Measurements from ENCODE around the gene HACD1.

HACD1 gene

DNA sequence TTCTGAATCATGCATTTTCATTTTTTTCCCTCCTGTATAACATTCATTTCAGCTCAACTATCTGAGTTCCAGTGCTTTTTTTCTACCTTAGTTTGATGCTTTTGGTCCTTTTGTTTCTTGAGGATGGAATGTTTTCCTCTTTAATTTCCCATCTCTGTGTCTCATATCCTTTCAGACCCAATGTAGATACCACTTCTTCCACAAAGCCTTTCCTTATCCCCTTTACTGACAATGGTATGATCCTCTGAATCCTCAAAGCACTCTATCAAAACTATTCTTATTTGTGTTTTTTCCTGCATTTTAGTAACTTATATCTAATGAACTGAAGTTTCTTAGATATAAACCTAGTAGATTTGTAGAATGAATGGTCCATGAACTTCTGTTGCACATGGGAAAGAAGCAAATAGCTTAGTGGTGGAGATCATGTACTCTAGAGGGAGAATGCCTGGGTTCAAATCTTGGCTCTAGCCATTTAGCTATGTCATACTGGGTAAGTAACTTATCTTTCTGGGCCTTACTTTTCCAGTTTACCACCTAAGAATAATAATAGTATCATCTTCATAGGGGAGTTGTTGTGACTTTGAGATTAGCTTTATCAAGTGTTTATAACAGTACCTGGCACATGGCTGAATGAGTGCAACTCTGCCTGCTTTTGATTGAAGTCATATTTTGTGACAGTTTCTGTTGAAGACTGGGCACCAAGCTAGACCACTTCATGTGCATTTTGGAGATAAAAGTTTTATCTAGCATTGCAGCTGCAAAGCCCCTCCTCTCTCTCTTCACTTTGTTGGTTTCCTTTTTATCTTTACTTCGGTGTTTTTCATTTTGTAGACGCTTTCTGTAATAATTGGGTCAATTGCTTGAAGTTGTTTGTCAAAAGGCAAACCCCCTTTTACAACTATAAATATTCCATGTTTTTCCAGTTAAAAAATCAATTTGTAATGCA lies 45.3 kb upstream of the HACD1 start:
- H3K9me3 ChIP-seq (ENCODE audit: insufficient read depth, low read depth, low read length) = no peaks in the 10 kb centered on the region
- H3K79me2 ChIP-seq (ENCODE audit: insufficient read depth, low read length) = peaks cover 88% of the 10 kb centered on the region
- no peaks in the 10 kb centered on the region for H3K27me3 ChIP-seq (ENCODE audit: insufficient read depth, low read length, poor library complexity, severe bottlenecking)
- no peaks in the 10 kb centered on the region for H3K9me2 ChIP-seq (replicated peaks; ENCODE audit: low read depth, low read length)
- peak overlapping the region; percentile 64 for H3K4me2 ChIP-seq (ENCODE audit: low read depth, low read length, poor library complexity, severe bottlenecking)
- H3K4me1 ChIP-seq (ENCODE audit: insufficient read depth, low read length, poor library complexity, severe bottlenecking) = peaks cover 39% of the 10 kb centered on the region
- TF ChIP-seq, protein P1, sequence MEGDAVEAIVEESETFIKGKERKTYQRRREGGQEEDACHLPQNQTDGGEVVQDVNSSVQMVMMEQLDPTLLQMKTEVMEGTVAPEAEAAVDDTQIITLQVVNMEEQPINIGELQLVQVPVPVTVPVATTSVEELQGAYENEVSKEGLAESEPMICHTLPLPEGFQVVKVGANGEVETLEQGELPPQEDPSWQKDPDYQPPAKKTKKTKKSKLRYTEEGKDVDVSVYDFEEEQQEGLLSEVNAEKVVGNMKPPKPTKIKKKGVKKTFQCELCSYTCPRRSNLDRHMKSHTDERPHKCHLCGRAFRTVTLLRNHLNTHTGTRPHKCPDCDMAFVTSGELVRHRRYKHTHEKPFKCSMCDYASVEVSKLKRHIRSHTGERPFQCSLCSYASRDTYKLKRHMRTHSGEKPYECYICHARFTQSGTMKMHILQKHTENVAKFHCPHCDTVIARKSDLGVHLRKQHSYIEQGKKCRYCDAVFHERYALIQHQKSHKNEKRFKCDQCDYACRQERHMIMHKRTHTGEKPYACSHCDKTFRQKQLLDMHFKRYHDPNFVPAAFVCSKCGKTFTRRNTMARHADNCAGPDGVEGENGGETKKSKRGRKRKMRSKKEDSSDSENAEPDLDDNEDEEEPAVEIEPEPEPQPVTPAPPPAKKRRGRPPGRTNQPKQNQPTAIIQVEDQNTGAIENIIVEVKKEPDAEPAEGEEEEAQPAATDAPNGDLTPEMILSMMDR (conservative IDR thresholded peaks at IDR 0.05; ENCODE audit: low read length) = no peak
- TF ChIP-seq EZH2phosphoT487 (IDR thresholded peaks at IDR 0.05; ENCODE audit: borderline replicate concordance) = no peak
- no peaks in the 10 kb centered on the region for H4K20me1 ChIP-seq (ENCODE audit: insufficient read depth, low read length, poor library complexity, severe bottlenecking)
- peaks cover 18% of the 10 kb centered on the region; the same call in 1 of the 2 replicates for H3F3A ChIP-seq (ENCODE audit: low read depth)
- H2AFZ ChIP-seq (ENCODE audit: low read length) = no peak overlapping the region
- H3K4me3 ChIP-seq (ENCODE audit: low read length, poor library complexity, severe bottlenecking) = peak overlapping the region; percentile 55
- H3K36me3 ChIP-seq (ENCODE audit: insufficient read depth, low read length) = peaks cover 19% of the 10 kb centered on the region; the same call in 1 of the 2 replicates
- peak overlapping the region; percentile 66 for H3K9ac ChIP-seq (ENCODE audit: low read depth, low read length, poor library complexity, severe bottlenecking)

DNA sequence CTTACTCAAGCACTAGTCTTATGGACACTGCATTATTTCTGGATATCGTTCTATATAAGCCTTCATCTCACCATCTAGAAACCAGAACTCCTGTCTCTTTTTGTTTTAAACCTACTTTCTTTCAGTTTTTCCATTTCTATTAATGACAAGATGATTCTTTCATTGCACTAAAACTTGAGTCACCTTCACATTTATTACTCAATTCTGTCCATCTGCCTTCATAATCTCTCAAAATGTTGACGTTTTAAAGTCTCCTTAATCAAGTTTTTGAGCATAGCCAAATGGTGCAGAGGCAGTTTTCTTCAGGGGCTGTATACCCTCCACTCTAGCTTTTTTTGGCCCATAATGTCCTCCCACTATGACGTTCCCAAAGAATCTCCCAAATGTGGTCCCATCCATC lies 44.3 kb upstream of the HACD1 start:
- H3K79me2 ChIP-seq (ENCODE audit: insufficient read depth, low read length) = peaks cover 88% of the 10 kb centered on the region
- peaks cover 18% of the 10 kb centered on the region; the same call in 1 of the 2 replicates for H3F3A ChIP-seq (ENCODE audit: low read depth)
- H3K4me1 ChIP-seq (ENCODE audit: insufficient read depth, low read length, poor library complexity, severe bottlenecking) = peaks cover 45% of the 10 kb centered on the region
- no peak overlapping the region for H2AFZ ChIP-seq (ENCODE audit: low read length)
- H3K27me3 ChIP-seq (ENCODE audit: insufficient read depth, low read length, poor library complexity, severe bottlenecking) = no peaks in the 10 kb centered on the region
- H3K36me3 ChIP-seq (ENCODE audit: insufficient read depth, low read length) = peaks cover 26% of the 10 kb centered on the region
- peak overlapping the region; percentile 55 for H3K4me3 ChIP-seq (ENCODE audit: low read length, poor library complexity, severe bottlenecking)
- H3K9me3 ChIP-seq (ENCODE audit: insufficient read depth, low read depth, low read length) = no peaks in the 10 kb centered on the region
- H3K9ac ChIP-seq (ENCODE audit: low read depth, low read length, poor library complexity, severe bottlenecking) = peak overlapping the region; percentile 66
- no peaks in the 10 kb centered on the region for H4K20me1 ChIP-seq (ENCODE audit: insufficient read depth, low read length, poor library complexity, severe bottlenecking)
- TF ChIP-seq, protein P1 (conservative IDR thresholded peaks at IDR 0.05; ENCODE audit: low read length) = no peak
- TF ChIP-seq EZH2phosphoT487 (IDR thresholded peaks at IDR 0.05; ENCODE audit: borderline replicate concordance) = no peak
- H3K4me2 ChIP-seq (ENCODE audit: low read depth, low read length, poor library complexity, severe bottlenecking) = peak overlapping the region; percentile 64
- no peaks in the 10 kb centered on the region for H3K9me2 ChIP-seq (replicated peaks; ENCODE audit: low read depth, low read length)

- Histone ChIP-seq H3K4me3 (ENCODE audit: low read length, poor library complexity, severe bottlenecking) (peak overlapping the region; percentile 55), H3K9ac (ENCODE audit: low read depth, low read length, poor library complexity, severe bottlenecking) (peak overlapping the region; percentile 66), H3F3A (ENCODE audit: low read depth) (peaks cover 18% of the 10 kb centered on the region; the same call in 1 of the 2 replicates)
These were observed 43.7 kb upstream of the HACD1 start for GRCh38 chr10:17660921-17661320.

More at GRCh38 chr10:17660921-17661320, 43.7 kb upstream of the HACD1 start:
- no peaks in the 10 kb centered on the region for H3K27me3 ChIP-seq (ENCODE audit: insufficient read depth, low read length, poor library complexity, severe bottlenecking)
- TF ChIP-seq EZH2phosphoT487 (IDR thresholded peaks at IDR 0.05; ENCODE audit: borderline replicate concordance) = no peak
- TF ChIP-seq, protein P1 (conservative IDR thresholded peaks at IDR 0.05; ENCODE audit: low read length) = no peak
- no peaks in the 10 kb centered on the region for H4K20me1 ChIP-seq (ENCODE audit: insufficient read depth, low read length, poor library complexity, severe bottlenecking)
- no peak overlapping the region for H2AFZ ChIP-seq (ENCODE audit: low read length)
- peak overlapping the region; percentile 64 for H3K4me2 ChIP-seq (ENCODE audit: low read depth, low read length, poor library complexity, severe bottlenecking)
- peaks cover 29% of the 10 kb centered on the region for H3K36me3 ChIP-seq (ENCODE audit: insufficient read depth, low read length)
- peaks cover 89% of the 10 kb centered on the region for H3K79me2 ChIP-seq (ENCODE audit: insufficient read depth, low read length)
- H3K9me2 ChIP-seq (replicated peaks; ENCODE audit: low read depth, low read length) = no peaks in the 10 kb centered on the region
- H3K4me1 ChIP-seq (ENCODE audit: insufficient read depth, low read length, poor library complexity, severe bottlenecking) = peaks cover 48% of the 10 kb centered on the region
- no peaks in the 10 kb centered on the region for H3K9me3 ChIP-seq (ENCODE audit: insufficient read depth, low read depth, low read length)

All from Loucy (cell line).